HEK293 (cell line): ENCODE measurements around the gene EDARADD.

ENCODE experiments used
- CTCF ChIP-seq: fragments of 450-650 bp; formaldehyde crosslinking; IDR thresholded peaks from 2 replicates; pipeline ENCODE4 v1.5.1; 2016; ENCODE audit warnings: missing biosample characterization, missing genetic modification characterization
- SALL2 ChIP-seq: fragments of 450-650 bp; formaldehyde crosslinking; IDR thresholded peaks from 2 replicates; pipeline ENCODE4 v1.5.0; 2017; ENCODE audit warnings: missing biosample characterization, mild to moderate bottlenecking, missing genetic modification characterization, borderline replicate concordance

- TF ChIP-seq SALL2 (tag by site-specific recombination), result no peak
- no peak for TF ChIP-seq CTCF
Measured at GRCh38 chr1:236509203-236509602, 115.1 kb downstream of the EDARADD start.
